ENCODE results near the gene TYMP. TPM values are rescaled to one million over a fixed set of nuclear protein-coding genes. Genes with fewer than 3 reads are reported as not detected.
"Not testable (repeated sequence)": the region's sequence is repeated elsewhere in the genome, so short reads cannot be mapped to it uniquely, and the experiment has no call there.

TYMP gene
- total RNA-seq, 1 donor from 2014 or later: 82.0 TPM

DNA sequence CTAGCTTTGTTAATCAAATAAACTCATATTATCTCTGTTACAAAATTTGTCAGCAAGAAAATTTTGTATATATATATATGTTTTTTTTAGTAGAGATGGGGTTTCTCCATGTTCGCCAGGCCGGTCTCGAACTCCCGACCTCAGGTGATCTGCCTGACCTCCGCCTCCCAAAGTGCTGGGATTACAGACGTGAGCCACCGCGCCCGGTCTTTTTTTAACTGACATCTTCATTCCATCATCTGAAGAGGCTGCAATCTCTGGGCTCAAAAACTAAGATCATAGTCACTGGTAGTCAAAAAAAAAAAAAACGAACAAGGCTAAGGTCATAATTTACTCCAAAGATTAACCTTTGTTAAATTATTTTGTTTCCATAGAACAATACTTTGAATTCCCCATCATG, 10.6 kb upstream of the TYMP start:
- H3K27ac ChIP-seq: peak overlapping the region; percentile 96
- H3K27me3 ChIP-seq: no peaks in the 10 kb centered on the region
- TF ChIP-seq, protein P1, sequence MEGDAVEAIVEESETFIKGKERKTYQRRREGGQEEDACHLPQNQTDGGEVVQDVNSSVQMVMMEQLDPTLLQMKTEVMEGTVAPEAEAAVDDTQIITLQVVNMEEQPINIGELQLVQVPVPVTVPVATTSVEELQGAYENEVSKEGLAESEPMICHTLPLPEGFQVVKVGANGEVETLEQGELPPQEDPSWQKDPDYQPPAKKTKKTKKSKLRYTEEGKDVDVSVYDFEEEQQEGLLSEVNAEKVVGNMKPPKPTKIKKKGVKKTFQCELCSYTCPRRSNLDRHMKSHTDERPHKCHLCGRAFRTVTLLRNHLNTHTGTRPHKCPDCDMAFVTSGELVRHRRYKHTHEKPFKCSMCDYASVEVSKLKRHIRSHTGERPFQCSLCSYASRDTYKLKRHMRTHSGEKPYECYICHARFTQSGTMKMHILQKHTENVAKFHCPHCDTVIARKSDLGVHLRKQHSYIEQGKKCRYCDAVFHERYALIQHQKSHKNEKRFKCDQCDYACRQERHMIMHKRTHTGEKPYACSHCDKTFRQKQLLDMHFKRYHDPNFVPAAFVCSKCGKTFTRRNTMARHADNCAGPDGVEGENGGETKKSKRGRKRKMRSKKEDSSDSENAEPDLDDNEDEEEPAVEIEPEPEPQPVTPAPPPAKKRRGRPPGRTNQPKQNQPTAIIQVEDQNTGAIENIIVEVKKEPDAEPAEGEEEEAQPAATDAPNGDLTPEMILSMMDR (IDR thresholded peaks at IDR 0.05): no peak
- TF ChIP-seq POLR2AphosphoS5 (IDR thresholded peaks at IDR 0.05; ENCODE audit: insufficient read depth in 1 of 2, low read depth in 1 of 2): no peak
- TF ChIP-seq POLR2A (IDR thresholded peaks at IDR 0.05): no peak
- H3K4me3 ChIP-seq: no peak overlapping the region
- H3K4me1 ChIP-seq: peaks cover 52% of the 10 kb centered on the region
- DNase-seq (ENCODE audit: extremely low spot score in 2 of 2): no peak
- H3K36me3 ChIP-seq: no peaks in the 10 kb centered on the region
- H3K9me3 ChIP-seq: no peaks in the 10 kb centered on the region
- intact Hi-C loops (cut with DNase I): loop anchor here (5.0 kb wide), 1 partner anchor 42 kb away; the partner anchor contains the start of gene CHKB

GRCh38 chr22:50537765-50538164, 8.0 kb upstream of the TYMP start:
- no peaks in the 10 kb centered on the region for H3K36me3 ChIP-seq
- no peak for DNase-seq (ENCODE audit: extremely low spot score in 2 of 2)
- peak overlapping the region; percentile 96 for H3K27ac ChIP-seq
- no peak overlapping the region for H3K4me3 ChIP-seq
- intact Hi-C loops (cut with DNase I): no loop called here
- no peak for TF ChIP-seq POLR2A (IDR thresholded peaks at IDR 0.05)
- no peak for TF ChIP-seq POLR2AphosphoS5 (IDR thresholded peaks at IDR 0.05; ENCODE audit: insufficient read depth in 1 of 2, low read depth in 1 of 2)
- TF ChIP-seq, protein P1 (IDR thresholded peaks at IDR 0.05): no peak
- H3K4me1 ChIP-seq: peaks cover 37% of the 10 kb centered on the region
- no peaks in the 10 kb centered on the region for H3K27me3 ChIP-seq
- H3K9me3 ChIP-seq: no peaks in the 10 kb centered on the region

- intact Hi-C loops (cut with DNase I): no loop called here
- H3K4me1 ChIP-seq: peaks cover 40% of the 10 kb centered on the region
These were observed 6.4 kb upstream of the TYMP start for GRCh38 chr22:50536226-50536625.

DNA sequence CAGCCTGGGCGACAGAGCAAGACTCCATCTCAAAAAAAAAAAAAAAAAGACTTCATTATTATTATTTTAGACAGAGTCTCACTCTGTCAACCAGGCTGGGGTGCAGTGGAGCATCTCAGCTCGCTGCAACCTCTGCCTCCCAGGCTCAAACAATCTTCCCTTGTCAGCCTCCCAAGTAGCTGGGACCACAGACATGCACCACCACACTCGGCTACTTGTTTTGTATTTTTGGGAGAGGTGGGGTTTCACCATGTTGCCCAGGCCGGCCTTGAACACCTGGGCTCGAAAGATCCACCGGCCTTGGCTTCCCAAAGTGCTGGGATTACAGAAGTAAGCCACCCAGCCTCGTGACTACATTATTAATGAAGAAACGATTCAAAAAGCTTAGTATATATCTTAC, 5.3 kb upstream of the TYMP start:
- Histone ChIP-seq H3K27me3 (no peaks in the 10 kb centered on the region), H3K27ac (no peak overlapping the region), H3K9me3 (no peaks in the 10 kb centered on the region), H3K4me1 (peaks cover 42% of the 10 kb centered on the region), H3K36me3 (no peaks in the 10 kb centered on the region), H3K4me3 (no peak overlapping the region)
- no peak for DNase-seq (ENCODE audit: extremely low spot score in 2 of 2)
- TF ChIP-seq POLR2A (IDR thresholded peaks at IDR 0.05) (no peak), POLR2AphosphoS5 (IDR thresholded peaks at IDR 0.05; ENCODE audit: insufficient read depth in 1 of 2, low read depth in 1 of 2) (no peak)
- TF ChIP-seq, protein P1 (IDR thresholded peaks at IDR 0.05): no peak
- intact Hi-C loops (cut with DNase I): no loop called here

More at GRCh38 chr22:50536226-50536625, 6.4 kb upstream of the TYMP start:
- TF ChIP-seq POLR2AphosphoS5 (IDR thresholded peaks at IDR 0.05; ENCODE audit: insufficient read depth in 1 of 2, low read depth in 1 of 2) (no peak), POLR2A (IDR thresholded peaks at IDR 0.05) (no peak)
- TF ChIP-seq, protein P1 (IDR thresholded peaks at IDR 0.05): no peak
- no peak overlapping the region for H3K4me3 ChIP-seq
- DNase-seq (ENCODE audit: extremely low spot score in 2 of 2): no peak
- H3K9me3 ChIP-seq: no peaks in the 10 kb centered on the region
- H3K36me3 ChIP-seq: no peaks in the 10 kb centered on the region
- H3K27ac ChIP-seq: no peak overlapping the region
- H3K27me3 ChIP-seq: no peaks in the 10 kb centered on the region

DNA sequence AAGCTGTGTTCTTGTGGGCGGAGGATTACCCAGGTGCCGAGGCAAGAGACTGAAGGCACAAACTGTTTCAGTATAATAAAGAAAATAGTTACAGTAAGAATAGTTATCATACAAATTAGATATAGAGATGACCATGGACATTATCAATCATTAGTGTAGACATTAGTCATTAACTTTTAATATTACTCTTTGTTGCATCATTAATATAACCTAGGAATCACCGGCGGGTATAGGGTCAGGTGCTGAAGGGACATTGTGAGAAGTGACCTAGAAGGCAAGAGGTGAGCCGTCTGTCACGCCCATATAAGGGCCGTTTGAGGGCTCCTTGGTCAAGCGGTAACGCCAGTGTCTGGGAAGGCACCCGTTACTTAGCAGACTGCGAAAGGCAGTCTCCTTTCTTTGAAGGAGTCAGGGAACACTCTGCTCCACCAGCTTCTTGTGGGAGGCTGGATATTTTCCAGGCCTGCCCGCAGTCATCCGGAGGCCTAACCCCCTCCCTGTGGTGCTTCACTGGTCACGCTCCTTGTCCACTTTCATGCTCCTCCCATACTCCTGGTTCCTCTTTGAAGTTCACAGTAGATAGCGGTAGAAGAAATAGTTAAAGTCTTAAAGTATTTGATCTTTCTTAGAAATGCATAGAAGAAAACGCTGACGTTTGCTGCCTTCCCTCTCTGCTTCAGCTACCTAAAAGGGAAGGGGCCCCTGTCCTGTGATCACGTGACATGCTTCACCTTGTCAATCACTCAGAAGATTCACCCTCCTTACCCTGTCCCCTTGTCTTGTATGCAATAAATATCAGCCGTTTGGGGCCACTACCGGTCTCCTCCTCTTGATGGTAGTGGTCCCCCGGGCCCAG, 4.3 kb upstream of the TYMP start:
- H3K27me3 ChIP-seq; H3K27ac ChIP-seq; H3K4me3 ChIP-seq; H3K9me3 ChIP-seq; DNase-seq (ENCODE audit: extremely low spot score in 2 of 2); intact Hi-C loops (cut with DNase I); H3K36me3 ChIP-seq: not testable (repeated sequence)
- peak in 1 of 2 donors; percentile 25 for TF ChIP-seq POLR2A (IDR thresholded peaks at IDR 0.05)
- H3K4me1 ChIP-seq: peaks cover 40% of the 10 kb centered on the region
